Rectal smooth muscle tissue (tissue), 1 donor: ENCODE results near the gene MED31.

Experiments used
- H3K27ac ChIP-seq: one replicate; pipeline ENCODE4 v1.7.0; 2013; ENCODE audit warnings: low read depth, low read length, inconsistent platforms
- H3K27me3 ChIP-seq: one replicate; pipeline ENCODE4 v1.7.0; 2013; ENCODE audit warnings: low read length; ENCODE audit not compliant: control insufficient read depth, insufficient read depth
- H3K36me3 ChIP-seq: one replicate; pipeline ENCODE4 v1.7.0; 2013; ENCODE audit warnings: low read length; ENCODE audit not compliant: control insufficient read depth, insufficient read depth
- H3K4me1 ChIP-seq: one replicate; pipeline ENCODE4 v1.7.0; 2013; ENCODE audit warnings: low read length; ENCODE audit not compliant: control insufficient read depth, insufficient read depth
- H3K4me3 ChIP-seq: one replicate; pipeline ENCODE4 v1.7.0; 2013; ENCODE audit warnings: low read length
- H3K9ac ChIP-seq: one replicate; pipeline ENCODE4 v1.7.0; 2013; ENCODE audit warnings: low read length

MED31 gene

DNA sequence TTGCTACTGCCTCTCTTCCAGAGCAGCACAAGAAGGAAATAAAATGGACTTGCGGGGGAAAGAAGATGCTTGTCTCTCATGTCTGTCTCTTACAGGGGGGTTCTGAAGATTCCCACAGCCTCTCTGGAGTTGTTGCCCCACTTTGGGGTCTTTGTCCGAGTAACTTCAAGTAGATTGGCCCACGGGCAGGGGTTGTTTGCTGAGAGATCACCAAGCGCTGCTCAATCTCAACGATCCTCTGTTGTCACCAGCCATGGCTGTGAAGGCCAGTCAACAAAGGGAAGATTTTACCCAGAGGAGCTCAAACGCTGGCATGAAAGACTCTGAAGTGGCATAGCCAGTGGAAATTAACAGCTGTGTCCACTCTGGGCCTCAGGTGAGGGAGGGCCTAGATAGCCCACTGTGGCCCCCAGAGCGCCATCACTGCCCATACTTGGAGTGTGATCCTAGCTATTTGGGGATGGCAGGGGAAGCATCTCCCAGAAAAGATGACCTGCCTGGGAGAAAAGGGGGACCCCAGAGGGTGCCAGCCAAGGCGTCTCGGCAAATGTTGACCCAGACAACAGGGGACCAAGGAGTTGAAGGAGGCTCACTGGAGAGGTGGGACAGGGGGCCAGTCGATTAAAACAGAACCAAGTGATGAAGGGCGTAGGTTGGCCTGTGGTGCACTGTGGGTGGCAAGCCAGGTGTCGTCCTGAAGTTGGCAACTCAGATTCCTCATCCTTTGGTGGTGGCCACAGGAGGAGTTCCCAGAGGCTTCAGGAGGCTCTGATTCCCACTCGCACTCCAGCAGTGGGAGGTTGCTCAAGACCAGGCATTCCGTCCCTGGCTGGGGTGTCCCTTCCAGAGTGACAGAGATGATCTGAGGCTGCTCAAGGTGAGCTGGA, 33.7 kb upstream of the MED31 start:
- Histone ChIP-seq H3K9ac (no peak overlapping the region), H3K36me3 (no peaks in the 10 kb centered on the region), H3K4me1 (no peaks in the 10 kb centered on the region), H3K27ac (no peak overlapping the region), H3K4me3 (no peak overlapping the region), H3K27me3 (no peaks in the 10 kb centered on the region)

DNA sequence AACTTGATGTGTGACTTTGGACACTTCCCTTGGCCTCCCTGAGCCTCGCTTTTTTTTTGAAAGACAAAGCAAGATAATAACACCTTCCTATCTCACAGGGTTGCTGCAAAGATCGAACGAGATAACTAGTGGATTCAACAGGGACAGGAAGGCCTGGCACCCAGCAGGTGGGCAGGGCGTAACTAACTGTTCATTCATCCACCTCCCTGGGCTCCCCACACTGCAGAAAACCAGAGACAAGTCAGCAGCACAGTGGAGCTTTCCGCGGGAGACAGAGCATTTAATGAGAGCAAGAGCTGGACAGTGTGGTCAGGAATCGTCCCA, 33.0 kb upstream of the MED31 start:
- Histone ChIP-seq H3K4me1 (no peaks in the 10 kb centered on the region), H3K4me3 (no peak overlapping the region), H3K27ac (no peak overlapping the region), H3K36me3 (no peaks in the 10 kb centered on the region), H3K27me3 (no peaks in the 10 kb centered on the region), H3K9ac (no peak overlapping the region)

DNA sequence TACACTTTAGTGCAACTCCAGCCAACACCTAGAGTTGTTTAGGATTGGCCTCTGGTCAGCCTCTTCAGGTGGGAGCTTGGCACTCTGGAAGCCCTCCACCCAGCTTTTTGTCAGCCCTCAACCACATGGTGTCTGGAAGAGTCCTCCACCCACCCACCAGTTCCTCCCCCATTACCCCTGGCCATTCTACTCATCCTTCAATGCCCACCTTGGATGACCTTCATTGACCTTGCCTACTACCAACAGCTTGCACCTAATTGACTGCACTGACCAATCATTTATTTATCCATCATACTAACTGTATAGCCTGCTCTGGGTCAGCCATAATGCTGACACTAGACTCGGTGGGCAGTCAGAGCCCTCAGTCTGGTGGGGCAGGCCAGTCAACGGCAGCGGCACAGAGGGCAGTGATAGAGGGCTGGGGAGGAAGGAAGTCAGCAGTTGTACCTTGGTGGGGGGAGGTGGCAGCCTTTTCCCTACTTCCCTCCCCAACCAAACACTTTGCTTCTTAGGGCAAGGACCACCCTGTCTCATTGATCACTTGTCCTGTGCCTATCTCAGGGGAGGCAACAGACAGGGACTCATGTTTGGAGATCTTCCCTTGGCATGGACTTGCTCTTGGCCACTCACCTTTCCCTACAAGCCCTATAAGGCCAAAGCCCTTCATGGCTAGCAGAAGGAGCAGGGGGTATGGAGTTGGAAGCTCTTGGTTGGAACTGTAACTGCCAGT, 32.5 kb upstream of the MED31 start:
- H3K27ac ChIP-seq: no peak overlapping the region
- no peak overlapping the region for H3K9ac ChIP-seq
- H3K4me3 ChIP-seq: no peak overlapping the region
- H3K36me3 ChIP-seq: no peaks in the 10 kb centered on the region
- H3K4me1 ChIP-seq: no peaks in the 10 kb centered on the region
- no peaks in the 10 kb centered on the region for H3K27me3 ChIP-seq

DNA sequence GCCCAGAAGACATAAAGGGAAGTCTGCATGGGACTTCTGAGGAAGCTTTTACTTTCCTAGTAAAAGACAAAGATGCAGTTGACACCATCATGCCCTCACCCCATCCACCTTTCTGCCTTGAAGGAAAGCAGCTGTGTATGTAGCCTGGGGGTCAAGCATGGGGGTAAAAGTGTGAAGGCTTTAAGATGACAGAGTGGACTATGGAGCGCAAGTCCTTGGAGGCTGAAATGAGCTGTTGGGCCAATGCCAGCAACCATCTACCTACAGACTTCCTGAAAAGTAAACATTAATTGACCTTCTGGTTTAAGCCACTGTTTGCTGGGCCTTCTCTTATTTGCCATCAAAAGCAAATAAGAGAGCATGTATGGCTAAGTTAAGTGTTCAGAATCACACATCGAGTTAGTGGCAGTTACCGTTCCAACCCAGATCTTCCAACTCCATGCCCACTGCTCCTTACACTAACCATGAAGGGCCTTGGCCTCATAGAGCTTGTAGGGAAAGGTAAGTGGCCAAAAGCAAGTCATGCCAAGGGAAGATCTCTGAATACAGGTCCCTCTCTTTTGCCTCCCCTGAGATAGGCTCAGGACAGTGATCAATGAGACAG, 31.8 kb upstream of the MED31 start:
- no peaks in the 10 kb centered on the region for H3K36me3 ChIP-seq
- no peaks in the 10 kb centered on the region for H3K4me1 ChIP-seq

DNA sequence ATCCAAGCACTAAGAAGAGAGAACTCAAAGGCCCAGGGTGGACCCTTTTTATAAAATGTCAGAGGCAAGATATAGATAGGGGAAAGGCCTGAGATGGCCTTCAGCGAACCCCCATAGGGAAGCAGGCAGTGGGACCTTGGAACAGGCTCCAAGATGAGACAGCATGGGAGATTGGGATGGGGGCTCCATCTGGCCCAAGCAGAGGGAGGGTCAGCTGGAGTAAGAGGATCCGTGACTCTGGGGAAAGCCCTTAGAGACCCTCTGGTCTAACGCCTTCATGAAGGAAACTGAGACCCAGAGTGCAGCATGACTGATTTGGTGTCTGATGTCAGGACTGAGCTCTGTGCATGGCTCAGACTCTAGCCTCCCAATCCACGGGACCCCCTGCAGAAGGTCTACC, 30.9 kb upstream of the MED31 start:
- Histone ChIP-seq H3K4me1 (no peaks in the 10 kb centered on the region), H3K4me3 (no peak overlapping the region), H3K27me3 (peaks cover 7% of the 10 kb centered on the region), H3K9ac (no peak overlapping the region), H3K27ac (no peak overlapping the region), H3K36me3 (no peaks in the 10 kb centered on the region)

More for the DNA sequence above, 31.8 kb upstream of the MED31 start:
- peaks cover 2% of the 10 kb centered on the region for H3K27me3 ChIP-seq
- H3K4me3 ChIP-seq: no peak overlapping the region
- H3K9ac ChIP-seq: no peak overlapping the region
- no peak overlapping the region for H3K27ac ChIP-seq

DNA sequence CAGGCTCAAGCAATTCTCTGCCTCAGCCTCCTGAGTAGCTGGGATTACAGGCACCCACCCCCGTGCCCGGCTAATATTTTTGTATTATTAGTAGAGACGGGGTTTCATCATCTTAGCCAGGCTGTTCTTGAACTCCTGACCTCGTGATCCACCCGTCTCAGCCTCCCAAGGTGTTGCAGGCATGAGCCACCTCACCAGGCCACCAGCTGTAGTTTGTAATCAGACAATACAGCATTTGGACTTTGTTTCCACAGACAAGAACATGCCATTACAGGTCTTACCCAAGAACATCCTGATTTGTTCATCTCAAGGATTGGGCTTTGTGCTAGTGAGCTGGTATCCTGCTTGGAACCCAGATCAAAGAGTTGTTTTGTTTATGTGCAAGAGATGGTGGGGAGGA, 30.3 kb upstream of the MED31 start:
- Histone ChIP-seq H3K4me3 (no peak overlapping the region), H3K36me3 (no peaks in the 10 kb centered on the region), H3K27me3 (peaks cover 7% of the 10 kb centered on the region), H3K4me1 (no peaks in the 10 kb centered on the region), H3K27ac (no peak overlapping the region), H3K9ac (no peak overlapping the region)

DNA sequence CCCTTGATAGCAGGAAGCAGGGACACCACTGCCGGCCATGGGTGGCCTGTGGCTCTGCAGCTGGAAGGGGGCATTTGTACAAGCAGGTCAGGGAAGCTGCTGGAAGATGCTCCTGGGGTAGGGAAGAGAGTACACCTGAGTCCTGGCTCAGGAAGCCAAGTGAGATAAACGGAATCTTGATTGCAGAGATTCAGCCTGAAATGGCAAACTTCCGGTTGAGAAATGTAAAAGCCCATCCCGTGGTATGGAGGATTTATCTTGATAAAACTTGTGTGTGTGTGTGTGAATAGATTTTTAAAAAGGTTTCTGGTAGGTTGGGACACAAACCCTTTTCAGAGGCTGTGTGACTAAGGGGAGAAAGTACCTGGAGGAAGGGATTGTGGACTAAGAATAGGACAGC, 29.8 kb upstream of the MED31 start:
- Histone ChIP-seq H3K9ac (no peak overlapping the region), H3K27me3 (peaks cover 7% of the 10 kb centered on the region), H3K4me3 (no peak overlapping the region), H3K36me3 (no peaks in the 10 kb centered on the region), H3K4me1 (no peaks in the 10 kb centered on the region), H3K27ac (no peak overlapping the region)

DNA sequence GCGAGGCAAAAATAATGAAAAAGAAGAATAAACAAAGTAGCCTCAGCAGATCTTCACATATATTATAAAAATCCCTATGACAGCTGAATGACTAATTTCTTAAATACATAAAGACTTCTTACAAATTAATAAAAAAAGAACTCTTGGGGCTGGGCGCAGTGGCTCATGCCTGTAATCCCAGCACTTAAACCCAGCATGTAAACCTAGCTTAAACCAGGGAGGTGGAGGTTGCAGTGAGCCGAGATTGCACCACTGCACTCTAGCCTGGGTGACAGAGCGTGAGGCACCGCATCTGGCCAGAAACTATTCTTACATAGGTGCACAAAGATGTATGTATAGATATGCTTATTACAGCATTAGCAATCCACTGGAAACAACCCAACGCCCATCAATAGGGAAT, 27.8 kb upstream of the MED31 start:
- H3K4me1 ChIP-seq: no peaks in the 10 kb centered on the region
- H3K36me3 ChIP-seq: no peaks in the 10 kb centered on the region
- H3K4me3 ChIP-seq: no peak overlapping the region
- H3K27ac ChIP-seq: no peak overlapping the region
- peaks cover 7% of the 10 kb centered on the region for H3K27me3 ChIP-seq
- H3K9ac ChIP-seq: no peak overlapping the region

DNA sequence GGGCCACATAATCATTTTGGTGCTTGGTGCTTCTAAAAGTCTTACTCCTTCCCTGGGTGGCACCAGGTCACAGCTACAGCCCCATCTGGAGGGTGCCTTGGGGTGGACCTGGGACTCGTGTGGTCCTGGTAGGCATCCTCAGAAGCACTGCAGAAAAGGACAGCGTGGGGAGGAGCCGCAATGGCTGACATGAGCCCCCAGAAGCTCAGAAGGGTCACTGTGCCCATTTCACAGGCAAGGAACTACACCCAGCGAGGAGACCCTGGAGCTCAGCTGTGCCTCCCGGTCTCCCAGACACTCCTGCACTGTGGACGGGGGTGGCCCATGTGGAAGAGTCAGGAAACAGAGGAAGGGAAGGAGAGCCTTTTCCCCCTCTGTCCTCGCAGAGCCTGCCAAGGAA, 26.5 kb upstream of the MED31 start:
- no peak overlapping the region for H3K9ac ChIP-seq
- H3K27me3 ChIP-seq: peaks cover 7% of the 10 kb centered on the region
- H3K4me3 ChIP-seq: no peak overlapping the region
- no peaks in the 10 kb centered on the region for H3K4me1 ChIP-seq
- no peak overlapping the region for H3K27ac ChIP-seq
- H3K36me3 ChIP-seq: no peaks in the 10 kb centered on the region

DNA sequence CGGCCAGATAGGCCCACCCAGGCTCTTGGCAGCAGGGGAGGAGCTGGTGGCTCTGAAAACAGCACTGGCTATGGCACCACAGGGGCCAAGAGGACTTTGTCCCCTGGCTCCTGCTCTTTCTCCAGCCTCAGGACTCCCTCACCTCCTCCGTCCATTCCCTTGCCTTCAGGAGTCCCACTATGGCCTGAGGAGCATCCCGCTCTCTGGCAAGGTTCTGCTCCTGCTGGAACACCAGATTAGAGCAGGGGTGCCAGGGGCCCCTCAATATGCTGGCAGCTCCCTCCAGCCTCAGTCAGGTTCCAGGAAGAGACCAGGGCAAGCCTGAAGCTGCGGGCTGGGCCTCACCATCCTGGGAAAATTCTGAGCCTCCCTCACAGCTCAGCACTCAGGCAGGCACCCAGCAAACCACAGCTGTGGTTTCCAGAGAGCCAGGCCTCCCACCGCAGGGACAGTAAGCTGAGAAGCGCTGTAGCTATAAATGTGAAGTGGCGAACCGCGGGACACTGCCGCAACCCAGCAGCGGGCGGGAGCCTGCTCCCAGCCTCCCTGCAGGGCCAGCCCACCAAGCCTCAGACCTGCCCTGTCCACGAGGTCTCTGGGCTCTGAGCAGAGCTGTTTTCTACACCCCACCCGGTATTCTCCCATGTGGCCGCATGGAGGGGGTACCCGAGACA, 25.9 kb upstream of the MED31 start:
- H3K4me1 ChIP-seq: no peaks in the 10 kb centered on the region
- H3K27me3 ChIP-seq: peaks cover 7% of the 10 kb centered on the region
- no peaks in the 10 kb centered on the region for H3K36me3 ChIP-seq
- H3K27ac ChIP-seq: no peak overlapping the region
- no peak overlapping the region for H3K9ac ChIP-seq
- no peak overlapping the region for H3K4me3 ChIP-seq

DNA sequence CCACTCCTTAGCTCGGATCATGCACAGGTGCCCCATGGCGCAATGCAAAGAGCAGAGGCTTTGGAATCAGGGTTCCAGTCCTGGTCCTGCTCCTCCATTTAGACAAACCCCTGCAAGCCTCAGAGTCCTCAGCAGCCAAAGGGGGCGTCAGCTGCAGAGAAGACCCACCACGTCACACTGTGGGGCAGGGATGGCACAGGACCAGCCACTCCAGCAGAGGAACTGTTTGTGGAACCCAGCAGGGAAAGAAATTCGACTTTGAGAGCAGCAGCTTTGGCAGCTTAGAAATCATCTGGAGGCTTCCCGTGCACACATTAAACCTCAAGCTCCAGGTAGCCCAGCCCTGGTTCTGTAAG, 25.4 kb upstream of the MED31 start:
- H3K9ac ChIP-seq: no peak overlapping the region
- no peak overlapping the region for H3K4me3 ChIP-seq
- H3K4me1 ChIP-seq: no peaks in the 10 kb centered on the region
- no peak overlapping the region for H3K27ac ChIP-seq
- H3K36me3 ChIP-seq: no peaks in the 10 kb centered on the region
- H3K27me3 ChIP-seq: peaks cover 7% of the 10 kb centered on the region

DNA sequence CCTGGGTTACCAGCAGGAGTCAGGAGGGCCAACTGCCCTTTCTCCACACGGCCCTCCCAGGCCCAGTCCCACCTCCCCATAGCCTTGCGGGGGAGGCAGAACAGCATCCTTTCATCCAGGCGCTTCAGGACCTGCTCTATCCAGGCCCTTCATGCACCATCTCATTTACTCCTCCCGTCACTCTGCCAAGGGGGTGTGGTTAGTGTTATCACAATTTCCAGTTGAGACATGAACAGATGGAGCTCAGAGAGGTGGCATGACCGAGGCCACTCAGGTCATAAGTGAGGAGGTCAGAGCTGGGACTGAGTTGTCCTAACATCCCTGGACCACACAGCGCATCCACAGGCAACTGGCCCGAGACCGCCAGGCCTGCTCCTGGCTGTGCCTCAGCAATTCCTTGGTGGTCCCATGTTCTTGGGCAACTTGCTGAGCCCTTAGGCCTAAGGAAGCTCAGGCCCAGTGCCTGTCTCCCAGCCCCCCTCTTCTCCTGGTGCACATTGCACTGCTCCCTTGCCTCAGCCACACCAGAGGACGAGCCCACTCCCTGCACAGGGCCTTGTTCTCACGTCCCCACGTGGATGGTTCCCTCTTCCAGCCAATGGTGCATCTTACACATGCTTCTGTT, 23.9 kb upstream of the MED31 start:
- H3K4me1 ChIP-seq: no peaks in the 10 kb centered on the region
- no peak overlapping the region for H3K27ac ChIP-seq
- no peak overlapping the region for H3K4me3 ChIP-seq
- peaks cover 11% of the 10 kb centered on the region for H3K27me3 ChIP-seq
- no peaks in the 10 kb centered on the region for H3K36me3 ChIP-seq
- no peak overlapping the region for H3K9ac ChIP-seq
